Smooth muscle cell of the brain vasculature (primary cell): ENCODE measurements around the gene HSD3B2.

Source experiments
- DNase-seq: peaks from one replicate; pipeline ENCODE4 v3.0.0-alpha.2; 2012; ENCODE audit warnings: low read depth, low spot score

The HSD3B2 gene

GRCh38 chr1:119397986-119398385, 17.0 kb upstream of the HSD3B2 start:
- no peak for DNase-seq

GRCh38 chr1:119404736-119405135, 10.2 kb upstream of the HSD3B2 start:
- DNase-seq = no peak

GRCh38 chr1:119409731-119410130, 5.2 kb upstream of the HSD3B2 start:
- no peak for DNase-seq

GRCh38 chr1:119410961-119411360, 4.0 kb upstream of the HSD3B2 start:
- no peak for DNase-seq

GRCh38 chr1:119416006-119416640, 1.2 kb downstream of the HSD3B2 start:
- no peak for DNase-seq

GRCh38 chr1:119419109-119419508, 4.2 kb downstream of the HSD3B2 start:
- DNase-seq = no peak

GRCh38 chr1:119420638-119421037, 5.7 kb downstream of the HSD3B2 start:
- no peak for DNase-seq

GRCh38 chr1:119422631-119423030, 7.7 kb downstream of the HSD3B2 start:
- no peak for DNase-seq

- DNase-seq = no peak
These were observed 14.0 kb downstream of the HSD3B2 start for GRCh38 chr1:119428991-119429390.

GRCh38 chr1:119429687-119430086, 14.7 kb downstream of the HSD3B2 start:
- DNase-seq = no peak

- DNase-seq = no peak
These were observed 15.5 kb downstream of the HSD3B2 start for GRCh38 chr1:119430486-119430885.

GRCh38 chr1:119431836-119432235, 16.9 kb downstream of the HSD3B2 start:
- DNase-seq = no peak

- DNase-seq = no peak
These were observed 20.1 kb downstream of the HSD3B2 start for GRCh38 chr1:119435052-119435451.

- DNase-seq = no peak
These were observed 23.8 kb downstream of the HSD3B2 start for GRCh38 chr1:119438761-119439160.

- DNase-seq = no peak
These were observed 25.9 kb downstream of the HSD3B2 start for GRCh38 chr1:119440721-119441307.

GRCh38 chr1:119442756-119443155, 27.8 kb downstream of the HSD3B2 start:
- DNase-seq = no peak

GRCh38 chr1:119446321-119446720, 31.4 kb downstream of the HSD3B2 start:
- DNase-seq = no peak

- DNase-seq = no peak
These were observed 32.6 kb downstream of the HSD3B2 start for GRCh38 chr1:119447344-119448126.

GRCh38 chr1:119448127-119448511, 33.2 kb downstream of the HSD3B2 start:
- no peak for DNase-seq

- no peak for DNase-seq
These were observed 35.0 kb downstream of the HSD3B2 start for GRCh38 chr1:119449971-119450370.

- no peak for DNase-seq
These were observed 36.2 kb downstream of the HSD3B2 start for GRCh38 chr1:119451158-119451557.

- no peak for DNase-seq
These were observed 37.1 kb downstream of the HSD3B2 start for GRCh38 chr1:119452091-119452490.

GRCh38 chr1:119453021-119453420, 38.1 kb downstream of the HSD3B2 start:
- no peak for DNase-seq
